ENCODE measurements around the gene HES3.

Gene HES3

GRCh38 chr1:6279613-6280383, 35.8 kb downstream of the HES3 start:
- no peak for DNase-seq (ENCODE audit: low read depth in 2 of 2)

GRCh38 chr1:6280761-6281451, 36.9 kb downstream of the HES3 start:
- no peak for DNase-seq (ENCODE audit: low read depth in 2 of 2)

DNA sequence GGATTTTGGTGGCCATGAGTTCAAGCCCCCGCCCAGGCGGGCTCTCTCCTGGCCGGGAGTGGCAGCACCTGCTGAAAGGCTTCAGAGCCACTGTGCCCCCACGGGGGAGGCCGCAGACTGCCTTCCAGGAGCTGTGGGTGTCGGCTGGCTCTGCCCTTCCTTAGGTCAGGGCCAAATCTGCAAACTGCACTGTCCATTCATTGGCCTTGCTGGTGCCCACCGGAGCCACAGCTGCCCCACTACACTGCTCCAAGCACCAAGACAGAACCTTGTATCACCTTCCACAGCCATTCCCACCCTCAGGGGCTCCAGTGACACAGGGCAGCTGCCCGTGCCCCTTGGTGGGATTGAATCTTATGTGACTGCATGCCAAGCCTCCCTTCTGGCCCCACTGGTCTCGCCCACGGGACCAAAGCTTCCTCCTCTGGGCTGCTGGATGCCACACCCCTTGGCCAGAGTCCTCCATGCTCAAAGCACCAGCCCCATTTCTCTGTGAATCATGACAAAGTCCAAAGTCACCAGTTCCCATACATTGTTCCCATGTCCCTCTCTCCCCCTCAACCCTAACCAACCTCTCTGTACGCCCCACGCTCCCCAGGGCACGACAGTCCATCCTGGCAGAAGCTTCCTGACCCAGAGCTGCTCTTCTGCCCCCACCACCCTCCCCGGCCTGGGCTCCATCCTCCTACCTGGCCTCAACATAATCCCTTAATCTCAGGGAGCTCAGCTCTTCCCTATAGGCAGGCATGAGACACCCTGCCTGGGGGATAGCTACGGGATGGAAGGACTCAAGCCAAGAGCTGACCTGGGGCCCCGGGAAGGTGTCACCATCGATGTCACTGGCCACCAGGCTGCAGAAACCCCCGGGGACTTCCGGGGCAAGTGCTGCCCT, 37.8 kb downstream of the HES3 start:
- no peak for DNase-seq (ENCODE audit: low read depth in 2 of 2)

DNA sequence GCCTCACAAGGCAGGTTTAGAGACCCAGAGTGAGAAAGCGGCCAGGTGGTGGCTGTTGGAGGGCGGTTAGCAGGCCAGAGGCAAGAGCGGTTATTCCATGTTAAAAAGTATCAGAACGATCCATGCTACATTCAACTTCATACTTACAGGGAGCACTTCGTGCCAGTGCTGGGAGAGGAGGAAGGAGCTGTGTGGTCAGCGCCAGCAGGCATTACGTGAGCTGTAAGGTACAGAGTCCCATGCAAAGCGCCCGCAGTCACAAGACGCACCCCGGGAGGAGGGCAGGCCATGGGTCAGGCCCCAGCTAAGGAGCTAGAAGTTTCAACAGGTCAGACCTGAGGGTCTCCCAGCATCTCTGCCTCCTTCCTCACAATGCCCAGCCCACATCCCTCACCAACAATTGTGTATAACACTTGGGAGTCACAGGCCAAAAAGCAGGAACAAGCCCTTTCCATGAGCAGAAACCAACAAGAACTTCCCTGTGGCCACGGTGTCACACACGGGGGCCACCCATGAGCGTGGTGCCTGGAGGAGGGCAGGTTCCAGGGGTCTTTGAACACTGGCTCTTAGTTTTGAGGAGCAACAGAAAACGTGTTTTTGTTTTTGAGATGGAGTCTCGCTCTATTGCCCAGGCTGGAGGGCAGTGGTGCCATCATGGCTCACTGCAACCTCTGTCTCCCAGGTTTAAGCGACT, 38.7 kb downstream of the HES3 start:
- no peak for DNase-seq (ENCODE audit: low read depth in 2 of 2)

DNA sequence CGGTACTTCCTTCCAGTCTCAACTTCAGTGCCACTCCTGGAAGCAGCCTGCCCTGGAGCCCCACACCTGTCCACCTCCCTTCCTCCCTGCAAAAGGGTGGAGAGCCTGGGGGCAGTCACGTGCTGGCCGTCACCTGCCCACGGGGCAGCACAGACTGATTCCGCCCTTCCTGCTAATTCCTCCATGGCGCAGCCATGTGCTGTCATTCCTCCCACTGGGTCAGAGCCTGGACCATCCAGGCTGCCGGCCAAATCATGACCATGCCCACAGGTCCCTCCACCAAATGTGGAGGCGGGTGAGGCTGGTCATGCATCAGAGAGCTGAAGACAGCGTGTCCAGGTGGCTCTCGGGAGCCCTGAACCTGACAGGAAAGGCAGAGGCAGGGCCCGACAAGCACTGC, 41.4 kb downstream of the HES3 start:
- no peak for DNase-seq (ENCODE audit: low read depth in 2 of 2)

GRCh38 chr1:6286266-6286665, 42.3 kb downstream of the HES3 start:
- DNase-seq (ENCODE audit: low read depth in 2 of 2), result no peak

DNA sequence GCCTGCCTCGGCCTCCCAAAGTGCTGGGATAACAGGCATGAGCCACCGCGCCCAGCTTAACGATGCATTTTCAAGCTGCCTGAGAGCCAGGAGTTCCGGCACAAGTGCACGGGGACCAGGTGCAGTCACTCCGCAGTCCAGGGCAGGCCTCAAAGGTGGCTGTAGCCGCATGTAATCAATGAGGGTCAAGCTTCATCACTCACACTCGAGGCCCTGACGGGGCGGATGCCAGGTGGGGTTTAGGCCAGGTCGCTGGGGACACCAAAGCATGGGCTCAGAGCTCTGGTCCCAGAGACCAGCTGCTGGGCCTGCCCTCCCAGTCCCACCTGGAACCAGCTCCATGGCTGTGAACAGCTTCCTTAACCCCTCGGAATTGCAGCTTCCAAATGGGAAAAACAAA, 43.0 kb downstream of the HES3 start:
- no peak for DNase-seq (ENCODE audit: low read depth in 2 of 2)

DNA sequence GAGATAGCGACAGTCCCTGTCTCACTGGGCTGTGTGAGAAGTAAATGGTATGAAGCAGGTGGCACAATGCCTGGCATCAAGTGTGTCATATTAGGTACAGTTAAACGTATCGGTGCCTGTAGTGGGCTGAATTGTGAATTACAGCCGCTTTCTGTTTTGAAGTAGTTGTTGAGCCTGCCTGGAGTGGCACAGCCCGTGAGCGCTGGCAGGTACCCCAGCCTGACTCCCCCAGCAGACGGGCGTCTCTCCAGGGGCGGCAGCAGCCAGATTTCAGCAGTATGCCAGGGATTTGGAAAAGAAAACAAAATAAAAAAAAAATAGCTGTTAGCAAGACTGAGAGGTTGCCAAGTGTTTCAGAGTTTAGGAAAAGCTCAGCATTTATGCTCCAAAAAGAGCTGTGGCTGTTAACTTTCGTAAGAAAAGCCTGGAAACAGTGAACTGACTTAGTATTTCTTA, 43.5 kb downstream of the HES3 start:
- no peak for DNase-seq (ENCODE audit: low read depth in 2 of 2)

DNA sequence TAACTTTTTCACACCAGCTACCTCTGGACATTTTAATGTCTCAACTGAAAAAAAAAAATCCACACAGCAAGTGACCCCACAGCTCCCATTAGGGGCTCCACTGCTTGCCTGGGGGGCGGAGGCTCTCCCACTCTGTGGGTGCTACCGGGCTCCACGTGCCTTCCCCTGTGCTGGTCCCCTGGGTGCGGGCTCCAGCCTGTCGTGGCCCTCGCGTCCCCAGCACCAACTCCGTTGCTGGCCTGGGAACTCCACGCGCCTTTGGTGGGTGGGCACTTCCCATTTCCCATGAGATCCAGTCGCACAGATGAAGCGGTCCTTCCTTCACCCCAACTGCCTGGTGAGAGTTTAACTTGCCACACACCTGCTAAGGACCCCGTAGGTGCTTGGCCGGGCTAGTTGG, 44.0 kb downstream of the HES3 start:
- no peak for DNase-seq (ENCODE audit: low read depth in 2 of 2)

DNA sequence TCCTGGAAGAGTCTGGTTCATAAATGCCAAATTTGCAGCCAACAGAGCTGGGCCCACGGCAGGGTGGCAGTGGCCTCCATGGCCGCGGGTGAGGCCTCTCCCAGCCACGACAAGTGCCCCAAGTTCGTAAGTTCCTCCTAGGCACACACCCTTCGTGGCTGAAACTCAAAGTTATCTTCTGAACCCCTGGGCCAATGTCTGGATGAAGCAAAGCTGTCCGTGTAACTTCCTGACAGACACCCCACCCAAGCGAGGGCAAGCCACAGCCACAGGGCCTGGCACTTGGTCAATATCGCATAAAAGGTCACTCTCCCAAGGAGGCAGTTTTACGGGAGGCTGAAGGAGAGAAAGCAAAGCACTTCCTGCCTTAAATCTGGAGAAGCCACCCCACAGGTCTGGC, 44.7 kb downstream of the HES3 start:
- no peak for DNase-seq (ENCODE audit: low read depth in 2 of 2)

GRCh38 chr1:6292102-6292501, 48.1 kb downstream of the HES3 start:
- DNase-seq (ENCODE audit: low read depth in 2 of 2), result no peak

DNA sequence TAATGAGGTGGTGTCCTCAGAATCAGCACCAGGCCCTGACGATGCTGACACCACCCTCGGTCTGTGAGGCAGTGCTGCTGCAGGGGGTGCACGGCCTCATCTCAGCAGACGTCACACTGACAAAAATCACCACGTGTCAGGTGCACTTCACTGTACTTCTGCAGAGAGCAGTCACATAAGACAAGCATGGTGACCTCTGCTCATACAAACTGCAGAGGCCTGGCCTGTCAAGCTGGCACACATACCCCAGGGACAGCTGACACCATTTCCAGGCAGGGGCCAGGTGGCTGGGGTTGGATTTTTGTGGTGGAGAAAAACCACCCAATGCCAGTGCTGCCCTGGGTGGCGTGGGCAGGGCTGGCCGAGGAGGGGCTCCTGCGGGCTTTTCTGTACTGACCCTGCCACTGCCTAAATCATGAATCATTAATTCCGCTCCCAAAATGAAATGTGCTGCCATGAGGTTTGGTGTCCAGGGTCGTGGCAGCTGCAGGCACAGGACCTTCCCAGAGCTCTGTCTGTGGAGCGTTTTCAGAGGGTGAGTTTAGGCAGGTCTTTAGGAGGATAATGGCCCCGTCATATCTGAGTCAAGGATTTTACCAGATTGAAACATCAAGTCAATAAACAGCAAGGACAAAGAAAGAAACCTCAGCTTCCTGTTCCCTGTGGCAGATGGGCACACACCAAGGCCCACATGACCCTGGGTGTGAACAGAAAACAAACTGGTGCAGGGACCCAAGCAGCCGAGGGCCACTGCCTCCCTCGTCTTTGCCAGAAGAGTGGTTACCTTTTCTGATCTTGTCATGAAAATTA, 50.3 kb downstream of the HES3 start:
- no peak for DNase-seq (ENCODE audit: low read depth in 2 of 2)

DNA sequence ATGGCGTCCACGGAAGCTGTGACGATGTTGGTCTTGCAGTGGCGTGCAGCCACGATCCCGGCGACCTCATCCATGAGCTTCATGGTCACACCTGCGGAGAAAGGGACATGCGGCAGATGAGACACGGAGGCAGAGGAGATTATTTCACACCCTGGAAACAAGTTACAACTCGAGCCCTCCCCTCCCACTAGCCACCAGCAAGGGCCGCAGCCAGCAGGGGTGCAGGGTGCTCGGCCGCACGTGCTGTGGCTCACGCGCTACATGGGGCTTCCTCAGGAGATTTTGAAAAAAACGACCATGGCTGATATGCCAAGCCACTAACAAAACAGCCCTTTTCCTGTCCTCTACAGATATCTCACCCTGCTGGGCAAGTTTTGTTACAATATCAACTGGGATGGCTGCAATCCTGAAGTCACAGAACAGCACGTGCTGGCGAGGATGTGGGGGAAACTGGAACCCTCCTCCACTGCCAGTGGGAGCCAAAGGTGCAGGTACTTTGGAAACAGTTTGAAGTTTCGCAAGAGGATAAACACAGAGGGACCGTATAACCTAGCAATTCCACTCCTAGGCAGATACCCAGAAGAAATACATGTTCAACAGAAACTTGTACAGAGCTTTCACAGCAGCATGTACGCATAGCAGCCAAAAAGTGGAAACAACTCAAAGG, 51.0 kb downstream of the HES3 start:
- DNase-seq (ENCODE audit: low read depth in 2 of 2), result no peak
